Myocyte (in vitro differentiated cells): ENCODE measurements around the gene GAK. TPM values are rescaled to one million over a fixed set of nuclear protein-coding genes. Genes with fewer than 3 reads are reported as not detected.
"Not testable (repeated sequence)": the region's sequence is repeated elsewhere in the genome, so short reads cannot be mapped to it uniquely, and the experiment has no call there.

Source experiments
- DNase-seq: peaks from one replicate; pipeline ENCODE4 v3.0.0-alpha.2; 2012; ENCODE audit warnings: low read depth
- polyA plus RNA-seq: library from polyadenylated mRNA; unstranded; fragments of >200 nt; gene quantifications from one replicate; pipeline ENCODE4 v1.2.1, GENCODE V29; 2012; ENCODE audit warnings: missing spikeins
- total RNA-seq: library from RNA; depleted of rRNA; stranded (reverse); fragments of >200 nt; gene quantifications from 2 replicates; pipeline ENCODE4 v1.2.3, GENCODE V29; 2014

The GAK gene
- total RNA-seq, result 46.1 and 56.3 TPM in 2 replicates
- polyA plus RNA-seq, result 41.4 TPM

GRCh38 chr4:931960-932712 lies at the start of gene GAK, which contains the start of gene TMEM175:
TSS of gene GAK (minus strand) at chr4:932316. CDS start at chr4:932187, 129 bp downstream.
TSS of gene TMEM175 (plus strand) at chr4:932460. CDS start at chr4:947740, 15,280 bp downstream.
- DNase-seq, result peak; percentile 95

- DNase-seq, result no peak
Measured at GRCh38 chr4:978957-979701, 47.0 kb upstream of the GAK start.

- DNase-seq, result not testable (repeated sequence)
Measured at GRCh38 chr4:976016-976415, 43.9 kb upstream of the GAK start.

GRCh38 chr4:974668-975067 lies 42.6 kb upstream of the GAK start:
- no peak for DNase-seq

GRCh38 chr4:973431-974397 lies 41.6 kb upstream of the GAK start, which contains the start of gene DGKQ:
TSS of gene DGKQ (minus strand) at chr4:973569. CDS start at chr4:973482, 87 bp downstream.
- DNase-seq, result peak; percentile 85

- DNase-seq, result peak; percentile 22
Measured at GRCh38 chr4:972651-973424, 40.7 kb upstream of the GAK start.

- no peak for DNase-seq
Measured at GRCh38 chr4:971666-972500, 39.8 kb upstream of the GAK start.

GRCh38 chr4:970854-971520 lies 38.9 kb upstream of the GAK start:
- no peak for DNase-seq

GRCh38 chr4:970046-970745 lies 38.1 kb upstream of the GAK start:
- DNase-seq, result no peak

- DNase-seq, result no peak
Measured at GRCh38 chr4:968621-969394, 36.7 kb upstream of the GAK start.

GRCh38 chr4:968221-968620 lies 36.1 kb upstream of the GAK start:
- no peak for DNase-seq

GRCh38 chr4:967113-968104 lies 35.3 kb upstream of the GAK start:
- DNase-seq, result no peak

- DNase-seq, result no peak
Measured at GRCh38 chr4:966266-967112, 34.4 kb upstream of the GAK start.

- no peak for DNase-seq
Measured at GRCh38 chr4:965766-966134, 33.6 kb upstream of the GAK start.

- DNase-seq, result no peak
Measured at GRCh38 chr4:965048-965765, 33.1 kb upstream of the GAK start.
